CD14-positive monocyte (primary cell): ENCODE data around the gene MYL11. TPM values are rescaled to one million over a fixed set of nuclear protein-coding genes. Genes with fewer than 3 reads are reported as not detected.
A peak's percentile ranks its signal among the peaks of the same experiment; 100 is the strongest.

Experiments
- DNase-seq, 3 donors: peaks; one replicate each; pipeline ENCODE4 v3.0.0-alpha.2; 2011 to 2022
- H2AFZ ChIP-seq: 2 replicates; pipeline ENCODE4 v1.6.0; 2012; ENCODE audit warnings: mild to moderate bottlenecking, low read depth, low read length, inconsistent platforms; ENCODE audit not compliant: insufficient read depth, poor library complexity, severe bottlenecking
- H3K27ac ChIP-seq, 2 donors: 1 replicate in 1 of 2; 2 replicates in 1 of 2; pipeline ENCODE4 v1.5.1; 2012 to 2013; ENCODE audit warnings: low read length in 2 of 2, control low read depth in 1 of 2, inconsistent platforms in 1 of 2, low read depth in 1 of 2, mild to moderate bottlenecking in 1 of 2
- H3K27me3 ChIP-seq, 2 donors: one replicate each; pipeline versions ENCODE4 v1.6.0 to v1.6.1; 2011 to 2013; ENCODE audit warnings: low read length in 2 of 2; ENCODE audit not compliant: control insufficient read depth in 2 of 2, insufficient read depth in 2 of 2
- H3K36me3 ChIP-seq, 2 donors: replicated peaks in 1 of 2; 1 replicate in 1 of 2; 2 replicates in 1 of 2; pipeline versions ENCODE4 v1.5.1 to v1.6.1; 2012 to 2013; ENCODE audit warnings: low read length in 2 of 2, control low read depth in 1 of 2, inconsistent platforms in 1 of 2, mild to moderate bottlenecking in 1 of 2; ENCODE audit not compliant: insufficient read depth in 2 of 2, control insufficient read depth in 1 of 2
- H3K4me1 ChIP-seq, 2 donors: 1 replicate in 1 of 2; 2 replicates in 1 of 2; pipeline versions ENCODE4 v1.5.1 to v1.6.1; 2012 to 2013; ENCODE audit warnings: low read length in 2 of 2, control low read depth in 1 of 2, inconsistent platforms in 1 of 2, mild to moderate bottlenecking in 1 of 2, moderate library complexity in 1 of 2; ENCODE audit not compliant: insufficient read depth in 2 of 2, control insufficient read depth in 1 of 2
- H3K4me2 ChIP-seq: replicated peaks from 2 replicates; pipeline ENCODE3; 2012; ENCODE audit warnings: low read length, moderate library complexity, mild to moderate bottlenecking; ENCODE audit not compliant: poor library complexity, severe bottlenecking; ENCODE audit errors: extremely low read depth
- H3K4me3 ChIP-seq, 3 experiments: fragments of 200-600 bp in 1 of 3; sonication (generic) in 1 of 3; replicated peaks in 1 of 3; 1 replicate in 2 of 3; 2 replicates in 1 of 3; pipeline ENCODE4 v1.5.1; 2011 to 2013; ENCODE audit warnings: low read length in 3 of 3, mild to moderate bottlenecking in 3 of 3, control low read depth in 2 of 3, low read depth in 2 of 3, inconsistent platforms in 1 of 3, moderate library complexity in 1 of 3
- H3K79me2 ChIP-seq: 2 replicates; pipeline ENCODE4 v1.6.0; 2012; ENCODE audit warnings: mild to moderate bottlenecking, control low read depth, inconsistent platforms, low read length, moderate library complexity; ENCODE audit not compliant: insufficient read depth
- H3K9ac ChIP-seq: 2 replicates; pipeline ENCODE4 v1.6.0; 2017; ENCODE audit warnings: low read length, mild to moderate bottlenecking; ENCODE audit not compliant: insufficient read depth, poor library complexity, severe bottlenecking
- H3K9me3 ChIP-seq, 2 donors: replicated peaks in 1 of 2; 1 replicate in 1 of 2; 2 replicates in 1 of 2; pipeline versions ENCODE4 v1.5.1 to v1.6.1; 2012 to 2013; ENCODE audit warnings: low read length in 2 of 2, control low read depth in 1 of 2; ENCODE audit not compliant: control insufficient read depth in 1 of 2, insufficient read depth in 1 of 2
- H4K20me1 ChIP-seq: 2 replicates; pipeline ENCODE4 v1.6.0; 2012; ENCODE audit warnings: mild to moderate bottlenecking, low read length, control low read depth, moderate library complexity; ENCODE audit not compliant: insufficient read depth
- H3K27ac Mint-ChIP-seq, 7 donors: one replicate each; pipeline ENCODE4 v1.8.0; 2020; ENCODE audit warnings: mild to moderate bottlenecking in 7 of 7, mixed read lengths in 7 of 7, moderate library complexity in 6 of 7, inconsistent platforms in 2 of 7
- H3K27me3 Mint-ChIP-seq, 3 donors: one replicate each; pipeline ENCODE4 v1.8.0; 2021 to 2022; ENCODE audit warnings: low read depth in 3 of 3, mild to moderate bottlenecking in 3 of 3, mixed read lengths in 3 of 3, moderate library complexity in 3 of 3, inconsistent platforms in 1 of 3
- H3K36me3 Mint-ChIP-seq, 2 donors: one replicate each; pipeline ENCODE4 v1.8.0; 2020; ENCODE audit warnings: mixed read lengths in 2 of 2, inconsistent platforms in 1 of 2, mild to moderate bottlenecking in 1 of 2
- H3K4me1 Mint-ChIP-seq: one replicate; pipeline ENCODE4 v1.8.0; 2020; ENCODE audit warnings: mild to moderate bottlenecking, mixed read lengths
- H3K4me3 Mint-ChIP-seq, 2 donors: one replicate each; pipeline ENCODE4 v1.8.0; 2020; ENCODE audit warnings: mild to moderate bottlenecking in 2 of 2, mixed read lengths in 2 of 2, moderate library complexity in 1 of 2
- H3K9me3 Mint-ChIP-seq, 7 donors: one replicate each; pipeline ENCODE4 v1.8.0; 2020 to 2022; ENCODE audit warnings: mixed read lengths in 7 of 7, mild to moderate bottlenecking in 6 of 7, moderate library complexity in 6 of 7, inconsistent platforms in 2 of 7
- WGBS: methylation state at CpG from one replicate; pipeline ENCODE4 v1.1.5; 2013; ENCODE audit warnings: missing lambda C conversion rate; ENCODE audit not compliant: insufficient coverage; 5-methylcytosine and 5-hydroxymethylcytosine counted together
- intact Hi-C, 2 donors: fragments of 100-400 bp; cut with micrococcal nuclease; formaldehyde crosslinking; loops; one replicate each; pipeline versions ENCODE4 v1.15.0 to v1.15.1; 2023
- polyA plus RNA-seq, 3 donors: library from polyadenylated mRNA; depleted of rRNA in 1 of 3; unstranded in 2 of 3; stranded (reverse) in 1 of 3; fragments of 300-500 nt in 2 of 3; fragments of >200 nt in 1 of 3; fragmentation: Illumina TruSeq in 2 of 3; gene quantifications; 1 replicate in 2 of 3; 2 replicates in 1 of 3; pipeline ENCODE4 v1.2.3, GENCODE V29; 2012 to 2021
- TF ChIP-seq, protein P1 (sequence below): fragments of 200-600 bp; IDR thresholded peaks from one replicate; pipeline ENCODE4 v1.8.0; 2022; ENCODE audit warnings: antibody characterized with exemption, mild to moderate bottlenecking

Gene MYL11
- polyA plus RNA-seq, 3 donors = 1.6 to 1.9 TPM; not detected in 1

- Histone ChIP-seq H3K27ac (no peak overlapping the region), H3K27me3 (peaks cover 0 to 3% of the 10 kb centered on the region in 2 donors), H3K9ac (no peak overlapping the region), H3K36me3 (no peaks in the 10 kb centered on the region), H4K20me1 (no peaks in the 10 kb centered on the region), H3K79me2 (peaks cover 7% of the 10 kb centered on the region), H3K4me1 (peaks cover 30 to 42% of the 10 kb centered on the region in 2 donors), H3K4me3 (no peak overlapping the region), H3K9me3 (no peaks in the 10 kb centered on the region), H3K4me2 (no peak overlapping the region), H2AFZ (no peak overlapping the region)
- TF ChIP-seq, protein P1, sequence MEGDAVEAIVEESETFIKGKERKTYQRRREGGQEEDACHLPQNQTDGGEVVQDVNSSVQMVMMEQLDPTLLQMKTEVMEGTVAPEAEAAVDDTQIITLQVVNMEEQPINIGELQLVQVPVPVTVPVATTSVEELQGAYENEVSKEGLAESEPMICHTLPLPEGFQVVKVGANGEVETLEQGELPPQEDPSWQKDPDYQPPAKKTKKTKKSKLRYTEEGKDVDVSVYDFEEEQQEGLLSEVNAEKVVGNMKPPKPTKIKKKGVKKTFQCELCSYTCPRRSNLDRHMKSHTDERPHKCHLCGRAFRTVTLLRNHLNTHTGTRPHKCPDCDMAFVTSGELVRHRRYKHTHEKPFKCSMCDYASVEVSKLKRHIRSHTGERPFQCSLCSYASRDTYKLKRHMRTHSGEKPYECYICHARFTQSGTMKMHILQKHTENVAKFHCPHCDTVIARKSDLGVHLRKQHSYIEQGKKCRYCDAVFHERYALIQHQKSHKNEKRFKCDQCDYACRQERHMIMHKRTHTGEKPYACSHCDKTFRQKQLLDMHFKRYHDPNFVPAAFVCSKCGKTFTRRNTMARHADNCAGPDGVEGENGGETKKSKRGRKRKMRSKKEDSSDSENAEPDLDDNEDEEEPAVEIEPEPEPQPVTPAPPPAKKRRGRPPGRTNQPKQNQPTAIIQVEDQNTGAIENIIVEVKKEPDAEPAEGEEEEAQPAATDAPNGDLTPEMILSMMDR = no peak
- no peak for DNase-seq
- no peaks in the 10 kb centered on the region for H3K36me3 Mint-ChIP-seq
- intact Hi-C loops = loop anchor here in 1 of 2 donors (2.0 kb wide), 1 partner anchor 15 kb away; the partner anchor contains the start of gene ZNF48
- peaks cover 29% of the 10 kb centered on the region for H3K4me1 Mint-ChIP-seq
- H3K4me3 Mint-ChIP-seq = no peak overlapping the region
- no peaks in the 10 kb centered on the region for H3K9me3 Mint-ChIP-seq
- H3K27me3 Mint-ChIP-seq = peaks cover 10 to 12% (median 11%) of the 10 kb centered on the region in 3 donors
- 95% methylated on average over 3 of the region's 4 CpGs for WGBS
- peak overlapping the region in 2 of 7 donors; percentile 10 to 61 for H3K27ac Mint-ChIP-seq
Observed at GRCh38 chr16:30380072-30380802, 5.6 kb downstream of the MYL11 start.

DNA sequence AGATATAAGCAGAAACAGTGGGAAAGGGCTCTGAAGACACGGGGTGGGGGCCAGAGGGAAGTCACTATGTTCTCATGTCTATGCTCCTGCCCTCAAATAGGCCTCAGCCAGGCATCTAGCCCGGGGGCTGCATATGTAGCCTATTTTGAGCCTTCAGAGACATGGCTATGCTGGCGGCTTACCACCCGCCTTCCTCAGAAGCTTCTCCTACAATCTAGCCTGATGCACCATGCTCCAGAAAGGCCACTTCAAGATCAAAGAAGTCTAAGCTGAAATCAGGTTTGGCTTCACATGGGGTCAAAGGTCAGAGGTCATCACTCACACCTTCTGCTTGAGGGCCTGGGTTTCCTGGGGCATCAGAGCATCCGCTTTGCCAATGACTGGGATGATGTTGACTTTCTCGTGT, 6.2 kb downstream of the MYL11 start:
- no peak overlapping the region for H3K4me3 ChIP-seq
- peak overlapping the region in 2 of 7 donors; percentile 10 to 61 for H3K27ac Mint-ChIP-seq

More for the DNA sequence above, 6.2 kb downstream of the MYL11 start:
- H2AFZ ChIP-seq = no peak overlapping the region
- intact Hi-C loops = loop anchor here in 1 of 2 donors (2.0 kb wide), 1 partner anchor 14 kb away; the partner anchor contains the start of gene ZNF48
- no peak overlapping the region for H3K4me2 ChIP-seq
- H3K4me3 Mint-ChIP-seq = no peak overlapping the region
- 94% methylated on average over 6 of the region's 6 CpGs for WGBS
- no peaks in the 10 kb centered on the region for H4K20me1 ChIP-seq
- H3K9me3 ChIP-seq = no peaks in the 10 kb centered on the region
- no peak for DNase-seq
- peaks cover 10 to 15% (median 13%) of the 10 kb centered on the region in 3 donors for H3K27me3 Mint-ChIP-seq
- no peaks in the 10 kb centered on the region for H3K36me3 Mint-ChIP-seq
- H3K36me3 ChIP-seq = no peaks in the 10 kb centered on the region
- H3K27me3 ChIP-seq = peaks cover 0 to 3% of the 10 kb centered on the region in 2 donors
- H3K9me3 Mint-ChIP-seq = no peaks in the 10 kb centered on the region
- H3K27ac ChIP-seq = no peak overlapping the region
- peaks cover 7% of the 10 kb centered on the region for H3K79me2 ChIP-seq
- no peak overlapping the region for H3K9ac ChIP-seq
- H3K4me1 Mint-ChIP-seq = peaks cover 29% of the 10 kb centered on the region
- TF ChIP-seq, protein P1 = no peak
- peaks cover 30 to 42% of the 10 kb centered on the region in 2 donors for H3K4me1 ChIP-seq
